ENCODE data around the gene LRMDA. TPM values are rescaled to one million over a fixed set of nuclear protein-coding genes. Genes with fewer than 3 reads are reported as not detected.

Gene LRMDA
- total RNA-seq, 1 donor from 2014 or later: 2.1 TPM

GRCh38 chr10:75495434-75496190 is 64.2 kb downstream of the LRMDA start:
- no peak overlapping the region for H3K27ac Mint-ChIP-seq (ENCODE audit: unreplicated experiment)
- H3K36me3 Mint-ChIP-seq (ENCODE audit: unreplicated experiment): no peaks in the 10 kb centered on the region
- no peak overlapping the region for H3K4me3 Mint-ChIP-seq (ENCODE audit: unreplicated experiment)
- no peaks in the 10 kb centered on the region for H3K27me3 Mint-ChIP-seq (ENCODE audit: unreplicated experiment)
- no peak for TF ChIP-seq CTCF (IDR thresholded peaks at IDR 0.05; ENCODE audit: partially characterized antibody, unreplicated experiment)
- H3K9me3 Mint-ChIP-seq (ENCODE audit: unreplicated experiment): no peaks in the 10 kb centered on the region
- no peak for DNase-seq
- H3K4me1 Mint-ChIP-seq (ENCODE audit: low read depth, unreplicated experiment): no peaks in the 10 kb centered on the region

GRCh38 chr10:75496191-75496567 is 64.8 kb downstream of the LRMDA start:
- Mint-ChIP-seq H3K4me3 (ENCODE audit: unreplicated experiment) (no peak overlapping the region), H3K4me1 (ENCODE audit: low read depth, unreplicated experiment) (no peaks in the 10 kb centered on the region), H3K9me3 (ENCODE audit: unreplicated experiment) (no peaks in the 10 kb centered on the region), H3K36me3 (ENCODE audit: unreplicated experiment) (no peaks in the 10 kb centered on the region), H3K27ac (ENCODE audit: unreplicated experiment) (no peak overlapping the region), H3K27me3 (ENCODE audit: unreplicated experiment) (no peaks in the 10 kb centered on the region)
- no peak for TF ChIP-seq CTCF (IDR thresholded peaks at IDR 0.05; ENCODE audit: partially characterized antibody, unreplicated experiment)
- DNase-seq: no peak

- Mint-ChIP-seq H3K9me3 (ENCODE audit: unreplicated experiment) (no peaks in the 10 kb centered on the region), H3K4me1 (ENCODE audit: low read depth, unreplicated experiment) (no peaks in the 10 kb centered on the region), H3K27me3 (ENCODE audit: unreplicated experiment) (no peaks in the 10 kb centered on the region), H3K36me3 (ENCODE audit: unreplicated experiment) (no peaks in the 10 kb centered on the region), H3K4me3 (ENCODE audit: unreplicated experiment) (no peak overlapping the region), H3K27ac (ENCODE audit: unreplicated experiment) (no peak overlapping the region)
- no peak for DNase-seq
- TF ChIP-seq CTCF (IDR thresholded peaks at IDR 0.05; ENCODE audit: partially characterized antibody, unreplicated experiment): no peak
Measured at GRCh38 chr10:75497997-75498883, 66.8 kb downstream of the LRMDA start.

GRCh38 chr10:75498884-75499350 is 67.5 kb downstream of the LRMDA start:
- no peaks in the 10 kb centered on the region for H3K4me1 Mint-ChIP-seq (ENCODE audit: low read depth, unreplicated experiment)
- no peaks in the 10 kb centered on the region for H3K36me3 Mint-ChIP-seq (ENCODE audit: unreplicated experiment)
- H3K4me3 Mint-ChIP-seq (ENCODE audit: unreplicated experiment): no peak overlapping the region
- no peak for DNase-seq
- no peaks in the 10 kb centered on the region for H3K27me3 Mint-ChIP-seq (ENCODE audit: unreplicated experiment)
- no peaks in the 10 kb centered on the region for H3K9me3 Mint-ChIP-seq (ENCODE audit: unreplicated experiment)
- no peak for TF ChIP-seq CTCF (IDR thresholded peaks at IDR 0.05; ENCODE audit: partially characterized antibody, unreplicated experiment)
- H3K27ac Mint-ChIP-seq (ENCODE audit: unreplicated experiment): no peak overlapping the region
